ENCODE measurements around the gene PRR33.

The PRR33 gene

DNA sequence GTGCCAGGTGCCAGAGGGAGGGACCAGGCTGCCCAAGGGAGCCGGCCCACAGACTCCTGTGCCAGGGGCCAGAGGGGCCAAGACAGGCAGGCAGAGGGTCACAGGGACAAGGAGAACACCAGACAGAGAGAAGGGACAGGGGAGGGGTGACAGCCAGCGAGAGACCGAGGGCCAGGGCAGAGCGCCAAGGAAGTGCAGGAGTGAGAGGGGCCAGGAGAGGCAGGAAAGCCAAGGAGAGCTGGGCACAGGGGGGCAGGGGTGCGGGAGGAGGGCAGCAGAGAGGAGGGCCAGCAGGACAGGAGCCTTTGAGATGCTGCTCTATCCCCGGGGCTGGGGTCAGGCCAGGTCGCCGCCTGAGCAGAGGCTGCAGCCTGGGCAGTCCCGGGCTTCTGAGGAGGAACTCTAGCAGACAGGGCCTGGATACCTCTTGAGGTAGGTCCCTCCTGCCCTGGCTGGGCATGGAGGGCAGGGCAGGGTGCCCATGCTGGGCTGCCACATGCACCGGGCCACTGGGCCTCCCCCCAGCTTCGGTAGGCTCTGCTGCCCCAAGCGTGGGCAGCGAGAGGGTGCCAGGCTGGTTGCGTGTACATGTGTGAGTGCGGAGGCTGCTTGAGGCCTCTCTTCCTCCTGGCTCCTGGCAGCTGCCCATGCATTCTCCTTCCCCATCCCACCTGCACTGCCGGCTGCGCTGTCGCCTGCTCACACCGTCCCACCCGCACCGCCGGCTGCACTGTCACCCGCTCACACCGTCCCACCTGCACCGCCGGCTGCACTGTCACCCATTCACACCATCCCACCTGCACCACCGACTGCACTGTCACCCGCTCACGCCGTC lies 26.6 kb downstream of the PRR33 start:
- TF ChIP-seq, protein P1, sequence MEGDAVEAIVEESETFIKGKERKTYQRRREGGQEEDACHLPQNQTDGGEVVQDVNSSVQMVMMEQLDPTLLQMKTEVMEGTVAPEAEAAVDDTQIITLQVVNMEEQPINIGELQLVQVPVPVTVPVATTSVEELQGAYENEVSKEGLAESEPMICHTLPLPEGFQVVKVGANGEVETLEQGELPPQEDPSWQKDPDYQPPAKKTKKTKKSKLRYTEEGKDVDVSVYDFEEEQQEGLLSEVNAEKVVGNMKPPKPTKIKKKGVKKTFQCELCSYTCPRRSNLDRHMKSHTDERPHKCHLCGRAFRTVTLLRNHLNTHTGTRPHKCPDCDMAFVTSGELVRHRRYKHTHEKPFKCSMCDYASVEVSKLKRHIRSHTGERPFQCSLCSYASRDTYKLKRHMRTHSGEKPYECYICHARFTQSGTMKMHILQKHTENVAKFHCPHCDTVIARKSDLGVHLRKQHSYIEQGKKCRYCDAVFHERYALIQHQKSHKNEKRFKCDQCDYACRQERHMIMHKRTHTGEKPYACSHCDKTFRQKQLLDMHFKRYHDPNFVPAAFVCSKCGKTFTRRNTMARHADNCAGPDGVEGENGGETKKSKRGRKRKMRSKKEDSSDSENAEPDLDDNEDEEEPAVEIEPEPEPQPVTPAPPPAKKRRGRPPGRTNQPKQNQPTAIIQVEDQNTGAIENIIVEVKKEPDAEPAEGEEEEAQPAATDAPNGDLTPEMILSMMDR (IDR thresholded peaks at IDR 0.05): no peak

DNA sequence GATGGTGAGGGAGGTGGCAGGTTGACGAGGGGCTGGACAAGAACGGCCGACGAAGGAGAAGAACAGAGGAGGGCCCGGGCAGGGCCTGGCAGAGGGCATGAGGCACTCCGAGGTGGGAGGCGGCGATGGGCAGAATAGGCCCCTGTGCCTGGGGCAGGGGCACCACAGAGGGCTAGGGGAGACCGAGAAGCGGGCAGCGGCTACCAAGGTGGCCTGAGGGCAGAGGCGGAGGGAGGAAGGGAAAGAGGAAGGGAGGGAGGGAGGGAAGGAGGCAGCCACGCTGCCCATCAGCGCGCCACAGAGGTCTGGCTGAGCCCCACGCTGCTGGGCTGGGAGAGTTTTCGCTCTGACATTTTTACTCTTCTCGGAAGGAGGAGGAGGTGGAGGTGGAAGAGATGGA lies 27.5 kb downstream of the PRR33 start:
- TF ChIP-seq, protein P1 (IDR thresholded peaks at IDR 0.05): no peak

DNA sequence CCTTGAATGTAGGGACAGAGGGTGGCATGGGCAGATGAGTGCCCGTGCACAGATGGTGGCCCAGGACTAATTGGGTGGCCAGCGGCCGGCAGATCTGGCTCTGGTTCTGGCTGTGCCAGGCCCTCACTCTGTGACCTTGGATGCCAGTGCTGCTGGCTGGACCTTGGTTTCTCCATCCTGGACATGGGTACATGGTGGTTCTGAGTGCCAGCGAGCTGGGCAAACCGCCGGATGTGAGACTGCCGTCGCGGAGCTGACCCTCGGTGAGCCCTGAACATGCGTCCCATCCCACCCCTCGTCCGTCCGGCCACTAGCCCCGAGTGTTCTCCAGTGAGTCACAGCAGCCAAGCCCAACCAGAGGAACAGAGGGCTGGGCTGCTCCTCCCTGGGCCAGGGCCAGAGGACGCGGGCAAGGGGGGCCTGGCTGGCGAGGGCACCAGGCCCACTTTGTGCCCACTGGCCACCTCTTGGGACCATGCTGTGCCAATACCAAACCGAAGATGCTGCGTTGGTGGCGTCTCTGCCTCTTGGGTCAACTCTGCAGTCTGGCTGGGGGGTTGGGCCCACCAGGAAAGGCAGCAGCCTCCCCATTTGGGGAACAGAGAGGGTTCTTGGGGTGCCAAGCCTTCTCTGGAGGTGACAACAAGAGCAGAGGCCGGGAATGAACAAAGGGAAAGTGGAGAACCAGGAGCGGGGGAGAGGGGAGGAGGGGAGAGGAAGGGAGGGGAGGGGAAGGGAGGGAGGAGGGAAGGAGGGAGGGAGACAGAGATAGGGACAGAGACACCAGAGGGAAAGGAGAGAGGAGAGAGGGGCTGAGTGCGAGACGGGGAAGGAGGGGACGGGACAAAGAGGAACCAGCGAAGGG lies 28.1 kb downstream of the PRR33 start:
- TF ChIP-seq, protein P1 (IDR thresholded peaks at IDR 0.05): no peak

DNA sequence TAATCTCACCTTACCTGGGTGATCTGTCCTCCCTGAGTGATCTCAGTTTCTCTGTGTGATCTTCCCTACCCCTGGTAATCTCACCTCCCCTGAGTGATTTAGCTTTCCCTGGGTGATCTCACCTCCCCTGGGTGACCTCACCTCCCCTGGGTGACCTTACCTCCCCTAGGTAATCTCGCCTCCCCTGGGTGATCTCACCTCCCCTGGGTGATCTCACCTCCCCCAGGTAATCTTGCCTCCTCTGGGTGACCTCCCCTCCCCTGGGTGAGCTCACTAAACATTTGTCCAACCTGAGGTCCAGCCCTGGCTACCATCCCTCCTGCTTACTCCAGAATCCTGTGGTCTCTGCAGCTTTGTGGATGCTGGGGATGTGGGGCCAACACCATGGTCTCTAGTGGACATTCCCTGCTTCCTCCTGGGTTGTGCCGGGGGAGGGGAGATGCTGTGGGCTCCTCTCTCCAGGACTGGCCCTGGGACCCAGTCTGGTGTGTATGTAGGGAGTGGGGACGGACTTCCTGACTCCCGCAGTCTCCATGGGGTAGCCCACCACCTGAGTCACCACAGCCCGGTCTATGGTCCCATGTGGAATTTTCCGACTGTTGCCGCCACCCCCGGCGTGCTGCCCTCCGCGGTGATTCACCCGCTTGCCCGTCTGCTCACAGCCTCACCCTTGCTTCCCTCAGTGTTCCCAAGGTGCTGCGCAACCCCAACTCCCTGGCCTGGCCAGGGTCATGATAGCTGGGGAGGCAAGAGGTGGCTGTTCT lies 28.9 kb downstream of the PRR33 start:
- TF ChIP-seq, protein P1 (IDR thresholded peaks at IDR 0.05): no peak

DNA sequence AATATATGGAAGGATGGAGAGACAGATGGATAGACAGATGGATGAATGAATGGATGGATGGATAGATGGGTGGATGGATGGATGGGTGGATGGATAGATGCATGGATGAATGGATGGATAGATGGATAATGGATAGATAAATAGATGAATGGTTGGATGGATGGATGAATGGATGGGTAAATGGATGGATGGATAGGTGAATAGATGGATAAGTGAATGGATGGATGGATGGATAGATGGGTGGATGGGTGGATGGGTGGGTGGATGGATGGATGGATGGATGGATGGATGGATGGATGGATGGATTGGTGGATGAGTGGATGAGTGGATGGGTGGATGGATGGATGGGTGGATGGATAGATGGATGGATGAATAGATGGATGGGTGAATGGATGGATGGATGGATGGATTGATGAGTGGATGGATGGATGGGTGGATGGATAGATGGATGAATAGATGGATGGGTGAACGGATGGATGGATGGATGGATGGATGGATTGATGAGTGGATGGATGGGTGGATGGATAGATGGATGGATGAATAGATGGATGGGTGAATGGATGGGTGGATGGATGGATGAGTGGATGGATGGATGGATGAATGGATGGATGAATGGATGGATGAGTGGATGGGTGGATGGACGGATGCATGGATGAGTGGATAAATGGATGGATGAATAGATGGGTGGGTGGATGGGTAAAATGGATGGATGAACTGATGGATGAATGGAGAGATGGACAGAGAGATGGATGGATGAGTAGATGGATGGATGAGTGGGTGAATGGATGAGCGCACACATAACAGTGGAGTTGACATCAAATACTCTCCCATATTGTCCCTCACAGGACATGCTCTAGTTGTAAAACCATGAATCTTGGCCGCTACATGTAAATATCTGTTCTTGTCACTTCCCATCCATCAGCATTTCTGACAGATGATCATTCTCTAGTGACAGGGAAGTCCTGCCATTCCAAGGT lies 30.0 kb downstream of the PRR33 start:
- TF ChIP-seq, protein P1 (IDR thresholded peaks at IDR 0.05): no peak

DNA sequence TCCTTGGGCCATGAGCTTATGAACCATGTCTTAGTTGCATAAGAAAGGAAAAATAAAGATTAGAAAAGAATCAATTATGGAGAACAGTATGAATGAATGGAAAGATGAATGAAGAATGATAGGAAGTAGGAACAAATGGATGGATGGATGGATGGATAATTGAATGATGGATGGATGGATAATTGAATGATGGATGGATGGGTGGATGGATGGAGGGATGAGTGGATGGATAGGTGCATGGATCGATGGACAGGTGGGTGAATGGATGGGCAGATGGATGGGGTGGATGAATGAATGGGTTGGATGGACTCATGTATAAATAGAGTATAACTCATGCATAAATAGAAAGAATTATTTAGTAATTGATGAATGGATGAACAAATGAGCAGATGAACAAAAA lies 31.6 kb downstream of the PRR33 start:
- TF ChIP-seq, protein P1 (IDR thresholded peaks at IDR 0.05): no peak

Data from LNCAP (cell line).